Caco-2 (cell line): Measurements from ENCODE around the gene IGFBP7. TPM values are rescaled to one million over a fixed set of nuclear protein-coding genes. Genes with fewer than 3 reads are reported as not detected.

Source experiments
- Bru-seq: library from RNA; stranded (reverse); fragments of 400-500 nt; gene quantifications from one replicate; lab custom pipeline; 2021; lab: Mats Ljungman, UMichigan
- BruChase-seq, 2 experiments: library from RNA; stranded (reverse); fragments of 400-500 nt; gene quantifications; one replicate each; lab custom pipeline; 2021; lab: Mats Ljungman, UMichigan
- BruUV-seq: library from RNA; stranded (reverse); fragments of 400-500 nt; replicated peaks from 2 replicates; lab custom pipeline; 2021; lab: Mats Ljungman, UMichigan
- CTCF ChIA-PET: fragments of 300-600 bp; sonication (Branson Sonifier 250); formaldehyde crosslinking; loops from one replicate; lab custom pipeline; 2022; ENCODE audit warnings: antibody characterized with exemption; lab: Charles Lee
- POLR2A ChIA-PET: fragments of 300-600 bp; sonication (Branson Sonifier 250); formaldehyde crosslinking; loops from one replicate; lab custom pipeline; 2022; ENCODE audit warnings: antibody characterized with exemption; lab: Charles Lee
- DNase-seq, 2 experiments: peaks; one replicate each; pipeline versions ENCODE4 v3.0.0 to v3.0.0-alpha.2; 2020 to 2022
- H3K27me3 ChIP-seq: replicated peaks from 2 replicates; pipeline ENCODE4 v1.6.0; 2011; ENCODE audit warnings: low read length; ENCODE audit not compliant: control insufficient read depth, insufficient read depth
- H3K36me3 ChIP-seq: 2 replicates; pipeline ENCODE4 v1.5.1; 2011; ENCODE audit warnings: low read length; ENCODE audit not compliant: control insufficient read depth, insufficient read depth
- H3K4me1 ChIP-seq: fragments of 250-450 bp; sonication (Bioruptor Pico); 2 replicates; pipeline ENCODE4 v1.5.1; 2020; ENCODE audit warnings: mild to moderate bottlenecking
- H3K4me3 ChIP-seq: 2 replicates; pipeline ENCODE4 v1.5.1; 2011; ENCODE audit warnings: low read depth, mild to moderate bottlenecking, control low read depth, low read length
- H3K9me3 ChIP-seq: fragments of 250-450 bp; sonication (Bioruptor Pico); 2 replicates; pipeline ENCODE4 v1.5.1; 2020; ENCODE audit warnings: mild to moderate bottlenecking, moderate library complexity
- H3K27ac Mint-ChIP-seq: one replicate; pipeline ENCODE4 v1.8.0; 2022; ENCODE audit warnings: mixed read lengths; ENCODE audit not compliant: unreplicated experiment
- H3K27me3 Mint-ChIP-seq: one replicate; pipeline ENCODE4 v1.8.0; 2022; ENCODE audit warnings: mixed read lengths; ENCODE audit not compliant: insufficient read depth, unreplicated experiment
- H3K36me3 Mint-ChIP-seq: one replicate; pipeline ENCODE4 v1.8.0; 2022; ENCODE audit warnings: mild to moderate bottlenecking, mixed read lengths; ENCODE audit not compliant: insufficient read depth, unreplicated experiment
- H3K4me1 Mint-ChIP-seq: one replicate; pipeline ENCODE4 v1.8.0; 2022; ENCODE audit warnings: low read depth, mixed read lengths; ENCODE audit not compliant: unreplicated experiment
- H3K4me3 Mint-ChIP-seq: one replicate; pipeline ENCODE4 v1.8.0; 2022; ENCODE audit warnings: mild to moderate bottlenecking, moderate library complexity, mixed read lengths; ENCODE audit not compliant: unreplicated experiment
- H3K9me3 Mint-ChIP-seq: one replicate; pipeline ENCODE4 v1.8.0; 2022; ENCODE audit warnings: mixed read lengths; ENCODE audit not compliant: unreplicated experiment
- CTCF ChIP-seq, 2 experiments: fragments of 200-600 bp in 1 of 2; IDR thresholded peaks; 1 replicate in 1 of 2; 2 replicates in 1 of 2; pipeline versions ENCODE4 v1.5.1 to v1.8.0; 2011 to 2022; ENCODE audit warnings: antibody characterized with exemption in 1 of 2, control low read depth in 1 of 2, inconsistent platforms in 1 of 2, low read depth in 1 of 2, low read length in 1 of 2, mild to moderate bottlenecking in 1 of 2, moderate library complexity in 1 of 2; ENCODE audit not compliant: insufficient read depth in 1 of 2, severe bottlenecking in 1 of 2, unreplicated experiment in 1 of 2
- intact Hi-C: fragments of 100-400 bp; cut with micrococcal nuclease; formaldehyde crosslinking; loops from one replicate; pipeline ENCODE4 v1.10.0; 2022; ENCODE audit not compliant: unreplicated experiment
- long read RNA-seq: library from polyadenylated mRNA; stranded (forward); transcript quantifications from one replicate; pipeline ENCODE4 v2.0.0, GENCODE V29; 2022
- total RNA-seq: library from RNA; stranded (reverse); gene quantifications from 2 replicates; pipeline ENCODE4 v1.2.3, GENCODE V29; 2022

IGFBP7 gene, protein sequence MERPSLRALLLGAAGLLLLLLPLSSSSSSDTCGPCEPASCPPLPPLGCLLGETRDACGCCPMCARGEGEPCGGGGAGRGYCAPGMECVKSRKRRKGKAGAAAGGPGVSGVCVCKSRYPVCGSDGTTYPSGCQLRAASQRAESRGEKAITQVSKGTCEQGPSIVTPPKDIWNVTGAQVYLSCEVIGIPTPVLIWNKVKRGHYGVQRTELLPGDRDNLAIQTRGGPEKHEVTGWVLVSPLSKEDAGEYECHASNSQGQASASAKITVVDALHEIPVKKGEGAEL
- 37.1 and 40.4 TPM in 2 replicates for total RNA-seq
- percentile 67 among the genes with signal in this experiment for Bru-seq, nascent RNA
- percentile 61 among the genes with signal in this experiment for BruChase-seq, experiment 1, labeled RNA remaining after a 2-hour chase
- BruChase-seq, experiment 2, labeled RNA remaining after a 6-hour chase: percentile 55 among the genes with signal in this experiment
- long read RNA-seq, transcript IGFBP7-201 (5 exons, 1,427 nt): major isoform, 60 of 61 reads
- long read RNA-seq, partial matches to known transcripts: 0 of 61 reads
- long read RNA-seq, other reads (novel, unspliced or antisense): 1 of 61 reads

DNA sequence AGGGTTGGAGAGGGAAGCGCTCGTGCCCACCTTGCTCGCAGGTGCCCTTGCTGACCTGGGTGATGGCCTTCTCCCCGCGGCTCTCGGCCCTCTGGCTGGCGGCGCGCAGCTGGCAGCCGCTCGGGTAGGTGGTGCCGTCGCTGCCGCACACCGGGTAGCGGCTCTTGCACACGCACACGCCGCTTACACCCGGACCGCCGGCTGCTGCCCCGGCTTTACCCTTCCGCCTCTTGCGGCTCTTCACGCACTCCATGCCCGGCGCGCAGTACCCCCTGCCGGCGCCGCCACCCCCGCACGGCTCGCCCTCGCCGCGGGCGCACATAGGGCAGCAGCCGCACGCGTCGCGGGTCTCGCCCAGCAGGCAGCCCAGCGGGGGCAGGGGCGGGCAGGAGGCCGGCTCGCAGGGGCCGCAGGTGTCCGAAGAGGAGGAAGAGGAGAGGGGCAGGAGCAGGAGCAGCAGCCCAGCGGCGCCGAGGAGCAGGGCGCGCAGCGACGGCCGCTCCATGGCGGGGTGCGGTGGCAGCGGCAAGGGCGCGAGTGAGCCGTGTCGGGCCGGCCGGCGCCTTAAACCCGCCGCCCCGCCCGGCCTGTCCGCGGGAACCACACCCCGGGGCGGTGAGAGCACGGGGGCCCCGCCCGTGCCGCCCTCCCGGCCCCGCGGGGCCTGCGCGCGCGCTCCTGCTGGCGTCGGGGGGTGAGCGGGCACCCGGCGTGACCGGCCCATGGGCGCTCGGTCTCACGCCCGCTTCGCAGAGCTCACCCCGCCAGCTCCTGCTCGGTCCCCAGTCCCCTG, at the start of gene IGFBP7:
IGFBP7 (minus strand) TSS at position 539 of the 793 bp plus-strand sequence; CDS start at position 505, 34 bp downstream.
- H3K36me3 Mint-ChIP-seq: no peaks in the 10 kb centered on the region
- intact Hi-C loops: loop anchor here (1.0 to 5.0 kb wide), 2 partner anchors 29 to 47 kb away; no protein-coding TSS in a partner anchor
- TF ChIP-seq CTCF (IDR thresholded peaks at IDR 0.05; ENCODE audit: insufficient read depth in 1 of 2, low read depth in 1 of 2, low read length in 1 of 2, severe bottlenecking in 1 of 2, unreplicated experiment in 1 of 2): no peak
- CTCF ChIA-PET: interaction anchor here (0.6 to 1.1 kb wide), 4 partner anchors 11 to 72 kb away, joined by 3 to 5 read pairs (median 3); no protein-coding TSS in a partner anchor
- peaks cover 27% of the 10 kb centered on the region for H3K4me1 Mint-ChIP-seq
- no peaks in the 10 kb centered on the region for H3K27me3 Mint-ChIP-seq
- peak within 1 kb of the TSS; percentile 64 for H3K4me3 ChIP-seq
- peak within 1 kb of the TSS; percentile 87 for H3K27ac Mint-ChIP-seq
- no peaks in the 10 kb centered on the region for H3K9me3 Mint-ChIP-seq
- POLR2A ChIA-PET: interaction anchor here (0.6 kb wide), 1 partner anchor 70 kb away, joined by 3 read pairs; no protein-coding TSS in a partner anchor
- BruUV-seq: no TSS peak
- H3K36me3 ChIP-seq: no peaks in the 10 kb centered on the region
- no peaks in the 10 kb centered on the region for H3K27me3 ChIP-seq
- no peaks in the 10 kb centered on the region for H3K9me3 ChIP-seq
- peak; percentile 38 to 63 for DNase-seq
- 0 out of 2 replicates have a peak, but pooled peaks cover 3% of the 10 kb centered on the region for H3K4me1 ChIP-seq
- peak within 1 kb of the TSS; percentile 80 for H3K4me3 Mint-ChIP-seq

DNA sequence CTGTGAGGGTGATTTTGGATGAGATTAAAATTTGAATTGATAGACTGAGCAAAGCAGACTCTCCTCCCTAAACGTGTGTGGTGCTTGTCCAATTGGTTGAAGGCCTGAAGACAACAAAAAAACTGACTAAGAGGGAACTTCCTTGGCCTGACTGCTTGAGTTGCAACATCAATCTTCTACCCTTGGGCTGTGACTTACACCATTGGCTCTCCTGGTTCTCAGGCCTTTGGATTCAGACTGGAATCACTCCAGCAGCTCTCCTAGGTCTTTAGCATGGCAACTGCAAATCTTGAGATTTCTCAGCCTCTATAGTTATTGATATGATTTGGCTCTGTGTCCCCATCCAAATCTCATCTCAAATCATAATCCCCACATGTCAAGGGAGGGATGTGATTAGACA, 49.7 kb upstream of the IGFBP7 start:
- POLR2A ChIA-PET: no interaction called here
- Mint-ChIP-seq H3K27ac (no peak overlapping the region), H3K27me3 (peaks cover 6% of the 10 kb centered on the region)

More for the DNA sequence above, 49.7 kb upstream of the IGFBP7 start:
- DNase-seq: no peak
- no peak overlapping the region for H3K4me3 ChIP-seq
- CTCF ChIA-PET: interaction anchor here (0.7 kb wide), 1 partner anchor 81 kb away, joined by 3 read pairs; no protein-coding TSS in a partner anchor
- Mint-ChIP-seq H3K9me3 (no peaks in the 10 kb centered on the region), H3K36me3 (no peaks in the 10 kb centered on the region), H3K4me3 (no peak overlapping the region), H3K4me1 (peaks cover 8% of the 10 kb centered on the region)
- no peaks in the 10 kb centered on the region for H3K36me3 ChIP-seq
- H3K4me1 ChIP-seq: no peaks in the 10 kb centered on the region
- H3K9me3 ChIP-seq: no peaks in the 10 kb centered on the region; the same call in 1 of the 2 replicates
- TF ChIP-seq CTCF (IDR thresholded peaks at IDR 0.05; ENCODE audit: insufficient read depth in 1 of 2, low read depth in 1 of 2, low read length in 1 of 2, severe bottlenecking in 1 of 2, unreplicated experiment in 1 of 2): no peak
- no TSS peak for BruUV-seq
- H3K27me3 ChIP-seq: no peaks in the 10 kb centered on the region
- intact Hi-C loops: loop anchor here (5.0 kb wide), 3 partner anchors 47 to 902 kb away; partner anchors contain the start of gene IGFBP7
